NCI-H128 (cell line): Measurements from ENCODE around the gene KLLN.
A peak's percentile ranks its signal among the peaks of the same experiment; 100 is the strongest.
"Not testable (repeated sequence)": the region's sequence is repeated elsewhere in the genome, so short reads cannot be mapped to it uniquely, and the experiment has no call there.

Experiments used
- DNase-seq: peaks from one replicate; lab custom pipeline; 2025; ENCODE audit not compliant: unreplicated experiment; lab: John Stamatoyannopoulos, UW

The KLLN gene, protein sequence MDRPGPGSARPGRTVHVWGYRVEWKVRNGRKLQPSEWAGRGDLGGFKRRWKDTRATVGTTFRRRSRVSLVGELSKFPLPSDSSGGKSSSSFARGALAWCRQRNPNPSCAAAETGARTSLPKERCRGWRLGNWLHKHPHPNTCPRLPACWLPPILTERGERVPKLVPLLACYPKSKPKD

DNA sequence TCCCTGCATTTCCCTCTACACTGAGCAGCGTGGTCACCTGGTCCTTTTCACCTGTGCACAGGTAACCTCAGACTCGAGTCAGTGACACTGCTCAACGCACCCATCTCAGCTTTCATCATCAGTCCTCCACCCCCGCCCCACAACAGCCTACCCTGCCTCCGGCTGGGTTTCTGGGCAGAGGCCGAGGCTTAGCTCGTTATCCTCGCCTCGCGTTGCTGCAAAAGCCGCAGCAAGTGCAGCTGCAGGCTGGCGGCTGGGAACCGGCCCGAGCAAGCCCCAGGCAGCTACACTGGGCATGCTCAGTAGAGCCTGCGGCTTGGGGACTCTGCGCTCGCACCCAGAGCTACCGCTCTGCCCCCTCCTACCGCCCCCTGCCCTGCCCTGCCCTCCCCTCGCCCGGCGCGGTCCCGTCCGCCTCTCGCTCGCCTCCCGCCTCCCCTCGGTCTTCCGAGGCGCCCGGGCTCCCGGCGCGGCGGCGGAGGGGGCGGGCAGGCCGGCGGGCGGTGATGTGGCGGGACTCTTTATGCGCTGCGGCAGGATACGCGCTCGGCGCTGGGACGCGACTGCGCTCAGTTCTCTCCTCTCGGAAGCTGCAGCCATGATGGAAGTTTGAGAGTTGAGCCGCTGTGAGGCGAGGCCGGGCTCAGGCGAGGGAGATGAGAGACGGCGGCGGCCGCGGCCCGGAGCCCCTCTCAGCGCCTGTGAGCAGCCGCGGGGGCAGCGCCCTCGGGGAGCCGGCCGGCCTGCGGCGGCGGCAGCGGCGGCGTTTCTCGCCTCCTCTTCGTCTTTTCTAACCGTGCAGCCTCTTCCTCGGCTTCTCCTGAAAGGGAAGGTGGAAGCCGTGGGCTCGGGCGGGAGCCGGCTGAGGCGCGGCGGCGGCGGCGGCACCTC, at the start of gene KLLN, which contains the start of gene PTEN:
TSS of gene KLLN (minus strand) at position 481 of the 891 bp plus-strand sequence. CDS start 1,046 bp downstream, outside the sequence.
TSS of gene PTEN (plus strand) at position 573 of the 891 bp plus-strand sequence. CDS start 845 bp downstream, outside the sequence.
- peak; percentile 72 for DNase-seq

DNA sequence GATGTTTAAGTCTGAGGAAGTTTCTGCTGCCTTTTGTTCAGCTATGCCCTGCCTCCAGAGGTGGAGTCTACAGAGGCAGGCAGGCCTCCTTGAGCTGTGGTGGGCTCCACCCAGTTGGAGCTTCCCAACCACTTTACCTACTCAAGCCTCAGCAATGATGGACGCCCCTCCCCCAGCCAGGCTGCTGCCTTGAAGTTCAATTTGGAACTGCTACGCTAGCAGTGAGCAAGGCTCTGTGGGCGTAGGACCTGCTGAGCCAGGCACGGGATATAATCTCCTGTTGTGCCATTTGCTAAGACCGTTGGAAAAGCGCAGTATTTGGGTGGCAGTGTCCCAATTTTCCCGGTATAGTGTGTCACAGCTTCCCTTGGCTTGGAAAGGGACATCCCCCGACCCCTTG, 40.1 kb upstream of the KLLN start:
- DNase-seq, result not testable (repeated sequence)

DNA sequence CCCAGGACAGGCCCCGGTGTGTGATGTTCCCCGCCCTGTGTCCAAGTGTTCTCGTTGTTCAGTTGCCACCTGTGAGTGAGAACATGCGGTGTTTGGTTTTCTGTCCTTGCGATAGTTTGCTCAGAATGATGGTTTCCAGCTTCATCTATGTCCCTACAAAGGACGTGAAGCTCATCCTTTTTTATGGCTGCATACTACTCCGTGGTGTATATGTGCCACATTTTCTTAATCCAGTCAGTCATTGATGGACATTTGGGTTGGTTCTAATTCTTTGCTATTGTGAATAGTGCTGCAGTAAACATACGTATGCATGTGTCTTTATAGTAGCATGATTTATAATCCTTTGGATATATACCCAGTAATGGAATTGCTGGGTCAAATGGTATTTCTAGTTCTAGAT, 34.6 kb upstream of the KLLN start:
- not testable (repeated sequence) for DNase-seq

DNA sequence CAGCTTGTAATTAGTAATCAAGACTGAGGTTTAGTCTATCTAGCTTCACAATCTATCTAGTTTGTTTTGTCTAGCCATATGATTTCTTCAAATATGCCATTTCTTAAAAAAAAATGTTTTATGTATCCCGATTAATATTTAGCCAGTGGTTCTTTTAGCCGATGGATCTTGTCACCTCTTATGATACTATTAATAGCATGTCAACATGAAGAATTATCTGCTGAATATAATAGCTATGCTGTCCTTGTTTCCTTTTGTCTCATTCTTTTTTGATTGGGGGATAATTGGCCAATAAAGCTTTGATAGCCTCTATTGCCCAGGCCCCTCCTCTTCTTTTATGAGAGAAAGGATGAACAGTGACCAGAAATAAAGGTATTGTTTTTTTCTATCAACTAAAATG, 32.9 kb upstream of the KLLN start:
- DNase-seq, result no peak

DNA sequence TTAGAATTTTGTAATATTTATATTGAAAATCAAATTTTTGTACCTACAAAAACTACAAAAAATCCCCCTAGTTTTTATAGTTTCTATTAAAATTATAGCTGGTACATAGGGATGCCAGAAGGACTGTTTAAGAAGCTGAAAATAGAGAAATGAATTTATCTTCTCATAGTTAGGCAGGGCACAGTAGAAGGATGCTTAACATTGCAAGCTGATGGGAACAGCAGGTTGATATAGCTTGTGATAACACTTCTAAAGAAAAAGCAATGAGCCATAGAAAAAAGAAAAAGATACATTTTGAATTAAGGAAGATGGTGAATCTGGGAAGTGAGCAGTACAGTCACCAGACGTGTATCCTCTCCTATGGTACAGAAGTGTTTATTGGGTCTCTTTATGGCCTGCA, 32.1 kb upstream of the KLLN start:
- DNase-seq, result no peak

DNA sequence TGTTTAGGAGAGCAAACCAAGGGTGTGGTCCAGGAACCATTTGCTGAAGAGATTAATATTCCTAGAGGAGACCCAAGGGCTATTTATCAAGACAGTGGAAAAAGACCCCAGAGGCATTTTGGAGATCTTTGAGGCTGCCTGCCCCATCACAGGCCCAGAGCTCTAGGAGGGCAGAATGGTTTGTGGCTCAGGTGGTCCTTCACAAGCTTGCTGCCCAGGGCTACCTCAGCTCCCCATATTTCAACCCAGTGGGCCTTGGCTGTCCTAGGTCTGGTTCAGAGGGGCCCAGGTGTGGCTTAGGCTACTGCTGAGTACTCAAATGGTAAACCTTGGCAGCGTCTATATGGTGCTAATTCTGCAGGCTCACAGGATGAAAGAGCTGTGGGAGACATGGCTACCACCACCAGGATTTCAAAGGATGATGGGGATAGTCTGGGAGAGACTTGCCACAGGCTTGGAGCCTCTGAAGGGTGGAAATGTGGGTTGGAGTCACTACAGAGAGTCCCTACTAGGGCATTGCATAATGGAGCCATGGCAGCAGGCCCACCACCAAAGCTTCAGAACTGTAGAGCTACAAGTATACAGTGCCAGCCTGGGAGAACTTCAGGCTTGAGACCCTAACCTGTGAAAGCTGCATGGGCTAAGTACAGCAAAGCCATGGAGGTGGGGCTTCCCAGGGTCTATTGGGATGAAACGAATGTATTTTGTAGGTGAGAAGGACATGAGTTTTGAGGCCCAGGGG, 24.4 kb upstream of the KLLN start:
- DNase-seq, result no peak

DNA sequence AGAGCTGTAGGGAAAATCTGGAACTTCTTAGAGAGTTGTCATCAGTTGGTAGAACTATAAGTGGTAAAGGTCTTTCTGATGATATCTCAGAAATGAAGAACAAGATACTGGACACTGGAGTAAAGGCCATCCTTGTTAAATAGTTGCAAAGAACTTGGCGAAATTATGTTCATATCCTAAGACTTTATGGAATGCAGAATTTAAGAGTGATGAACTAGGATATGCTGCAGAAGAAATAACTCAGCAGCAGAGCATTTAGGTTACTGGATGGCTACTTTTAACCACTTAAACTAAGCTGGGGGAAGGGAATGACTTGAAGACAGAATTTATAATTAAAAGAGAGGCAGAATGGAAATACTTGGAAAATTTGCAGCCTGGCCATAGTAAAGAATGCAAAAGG, 23.8 kb upstream of the KLLN start:
- DNase-seq, result no peak

DNA sequence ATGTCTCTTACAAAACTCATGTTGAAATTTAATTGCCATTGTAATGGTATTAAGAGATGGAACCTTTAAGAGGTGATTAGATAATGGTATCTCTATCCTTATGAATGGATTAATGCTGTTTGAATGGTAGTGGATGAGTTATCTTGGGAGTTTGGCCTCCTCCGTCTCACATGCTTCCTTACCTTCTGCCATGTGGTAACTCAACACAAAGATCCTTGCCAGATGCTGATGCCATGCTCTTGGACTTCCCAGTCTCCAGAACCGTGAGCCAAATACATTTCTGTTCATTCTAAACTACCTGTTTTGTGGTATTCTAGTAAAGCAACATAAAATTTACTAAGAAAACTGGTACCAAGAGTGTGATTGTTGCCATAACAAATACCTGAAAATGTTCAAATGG, 23.3 kb upstream of the KLLN start:
- DNase-seq, result no peak

DNA sequence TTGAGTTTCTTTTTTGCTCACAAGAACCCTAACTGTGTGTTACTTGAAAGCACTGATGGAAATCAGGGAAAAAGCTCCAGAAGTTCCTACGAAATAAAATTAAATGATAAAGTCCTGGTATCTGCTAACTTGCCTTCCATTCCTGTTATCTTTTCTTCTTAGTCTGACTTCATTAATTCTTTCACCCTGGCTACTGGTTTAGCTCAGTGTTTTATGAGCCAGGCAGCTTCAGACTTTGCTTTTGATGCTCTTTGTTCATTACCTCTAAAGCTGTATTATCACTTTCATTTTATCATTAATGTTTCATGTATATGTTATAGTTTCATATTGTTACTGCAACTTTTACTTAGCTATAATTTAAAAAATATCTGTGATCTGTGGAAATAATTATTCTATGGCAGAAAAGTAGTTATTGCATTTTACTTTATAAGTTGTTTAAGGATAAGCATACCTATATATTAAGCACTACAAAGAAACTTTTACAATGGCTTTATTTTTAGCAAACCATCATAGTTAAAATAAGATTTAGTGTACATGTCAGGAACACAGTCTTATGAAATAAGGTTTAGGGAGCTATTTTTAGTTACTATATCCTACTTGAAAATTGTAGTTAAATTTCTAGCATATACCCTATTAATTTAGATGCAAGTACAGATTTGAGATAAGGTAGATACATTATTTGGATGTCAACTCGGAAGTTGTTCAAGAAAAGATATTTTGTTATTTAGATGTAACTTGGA, 19.4 kb upstream of the KLLN start:
- no peak for DNase-seq

DNA sequence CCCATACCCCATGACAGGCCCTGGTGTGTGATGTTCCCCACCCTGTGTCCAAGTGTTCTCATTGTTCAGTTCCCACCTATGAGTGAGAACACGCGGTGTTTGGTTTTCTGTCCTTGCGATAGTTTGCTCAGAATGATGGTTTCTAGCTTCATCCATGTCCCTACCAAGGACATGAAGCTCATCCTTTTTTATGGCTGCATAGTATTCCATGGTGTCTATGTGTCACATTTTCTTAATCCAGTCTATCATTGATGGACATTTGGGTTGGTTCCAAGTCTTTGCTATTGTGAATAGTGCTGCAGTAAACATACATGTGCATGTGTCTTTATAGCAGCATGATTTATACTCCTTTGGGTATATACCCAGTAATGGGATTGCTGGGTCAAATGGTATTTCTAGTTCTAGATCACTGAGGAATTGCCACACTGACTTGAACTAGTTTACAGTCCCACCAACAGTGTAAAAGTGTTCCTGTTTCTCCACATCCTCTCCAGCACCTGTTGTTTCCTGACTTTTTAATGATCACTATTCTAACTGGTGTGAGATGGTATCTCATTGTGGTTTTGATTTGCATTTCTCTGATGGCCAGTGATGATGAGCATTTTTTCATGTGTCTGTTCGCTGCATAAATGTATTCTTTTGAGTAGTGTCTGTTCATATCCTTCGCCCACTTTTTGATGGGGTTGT, 18.2 kb upstream of the KLLN start:
- DNase-seq, result not testable (repeated sequence)

DNA sequence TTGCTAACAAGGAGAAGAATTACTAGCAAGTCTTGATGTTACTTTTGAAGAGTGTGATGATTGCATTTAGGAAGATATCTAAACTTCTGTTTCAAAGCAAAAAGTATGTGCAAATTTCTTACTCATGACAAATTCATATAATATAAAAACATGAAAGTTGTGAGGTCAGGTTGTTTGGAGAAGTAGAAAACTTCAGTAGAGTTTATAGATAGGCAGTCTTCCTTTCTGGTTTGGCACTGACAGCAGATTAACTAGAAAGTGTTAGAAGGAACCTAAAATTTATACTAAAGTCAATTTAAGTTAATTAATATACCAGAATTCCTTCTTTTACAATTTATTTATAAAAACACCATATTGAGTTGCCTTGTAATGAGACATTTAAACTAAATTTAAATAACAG, 17.0 kb upstream of the KLLN start:
- no peak for DNase-seq

DNA sequence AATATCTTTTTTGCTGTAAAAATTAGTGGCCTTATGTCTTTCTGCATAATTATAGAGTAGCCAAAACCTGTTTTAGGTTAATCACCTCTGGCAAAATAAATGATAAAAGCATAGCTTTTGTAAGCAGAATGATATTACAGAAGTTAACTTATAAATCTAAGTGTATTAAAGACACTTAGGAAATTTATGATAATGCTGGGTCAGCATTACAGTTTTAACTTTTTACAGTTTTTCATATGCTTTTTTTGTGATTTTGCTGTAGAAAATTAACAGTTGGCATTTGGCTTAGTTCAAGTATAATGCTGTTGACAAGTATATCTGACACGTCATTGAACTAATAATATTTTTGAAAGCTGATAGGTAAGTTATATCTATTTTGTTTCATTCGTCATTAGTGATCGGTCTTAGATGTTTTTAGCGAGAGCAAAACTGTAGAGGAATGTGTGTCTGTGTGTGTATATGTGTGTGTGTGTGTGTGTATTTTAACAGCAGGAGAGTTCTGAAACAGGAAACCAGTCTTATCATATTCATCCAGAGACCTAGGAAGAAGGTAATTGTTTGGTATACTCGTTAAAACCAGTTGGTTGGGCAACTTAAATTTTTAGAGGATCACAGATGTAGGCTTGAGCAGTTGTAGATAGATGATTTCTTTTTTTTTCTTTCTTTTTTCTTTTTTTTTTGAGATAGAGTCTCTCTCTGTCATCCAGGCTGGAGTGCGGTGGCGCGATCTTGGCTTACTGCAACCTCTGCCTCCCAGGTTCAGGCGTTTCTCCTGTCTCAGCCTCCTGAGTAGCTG, 15.5 kb upstream of the KLLN start:
- DNase-seq, result no peak

DNA sequence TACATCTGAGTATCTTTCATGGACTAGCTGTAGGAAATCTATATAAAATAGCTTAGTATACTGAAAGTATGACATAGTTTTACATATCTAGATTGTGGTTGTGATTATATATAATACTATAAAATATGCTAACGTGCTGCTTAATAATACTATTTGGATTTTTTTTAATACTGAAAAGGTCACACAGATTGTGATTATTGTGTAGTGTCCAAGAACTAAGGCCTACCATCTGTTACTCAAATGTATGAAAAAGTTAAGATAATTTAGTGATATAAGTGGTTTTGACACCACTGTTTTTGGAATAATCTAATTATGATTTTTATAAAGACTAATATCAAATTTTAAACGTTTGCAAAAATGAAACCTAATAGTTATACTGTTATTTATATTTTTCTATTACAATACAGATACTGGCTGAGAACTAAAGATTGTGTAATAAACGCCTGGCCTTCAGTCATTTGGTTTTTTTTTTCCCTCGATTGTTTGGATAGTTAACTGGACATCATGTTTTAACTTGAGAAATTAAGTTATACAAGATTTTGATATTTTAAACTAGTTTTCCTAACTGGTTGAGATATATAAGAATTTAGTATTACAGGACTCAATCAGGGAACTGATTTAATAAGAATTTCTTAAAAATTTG, 12.7 kb upstream of the KLLN start:
- DNase-seq, result no peak

DNA sequence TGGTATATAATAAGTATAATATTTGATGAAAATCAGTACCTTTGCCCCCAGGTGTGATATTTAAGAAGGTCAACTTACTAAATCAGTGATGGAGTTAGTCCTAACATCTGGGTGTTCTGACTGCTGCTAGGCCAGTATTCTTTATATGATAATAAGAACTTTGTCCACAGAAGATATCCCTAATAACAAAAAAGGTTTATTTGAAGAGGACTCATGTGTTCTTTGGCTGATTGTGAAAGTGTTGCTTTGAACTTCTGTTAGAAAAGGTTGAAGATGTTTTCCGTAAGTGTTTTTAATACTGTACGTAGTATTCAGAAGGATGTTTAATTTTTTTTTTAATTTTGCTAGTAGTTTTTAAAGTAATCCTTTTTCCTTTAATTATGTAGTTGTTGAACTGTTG, 10.3 kb upstream of the KLLN start:
- no peak for DNase-seq

DNA sequence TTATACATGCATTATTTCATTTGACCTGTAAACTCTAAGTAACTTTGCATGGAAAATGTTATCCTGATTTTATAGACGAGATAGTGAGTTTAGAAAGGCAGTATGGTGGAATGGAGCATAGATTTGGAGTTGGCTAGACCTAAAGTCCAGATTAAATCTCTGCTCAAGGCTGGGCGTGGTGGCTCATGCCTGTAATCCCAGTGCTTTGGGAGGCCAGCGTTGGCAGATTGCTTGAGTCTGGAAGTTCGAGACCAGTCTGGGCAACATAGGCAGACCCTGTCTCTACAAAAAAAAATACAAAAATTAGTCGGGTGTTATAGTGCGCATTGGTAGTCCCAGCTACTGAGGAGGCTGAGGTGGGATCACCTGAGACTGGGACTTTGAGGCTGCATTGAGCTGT, 9.5 kb upstream of the KLLN start:
- DNase-seq, result no peak

DNA sequence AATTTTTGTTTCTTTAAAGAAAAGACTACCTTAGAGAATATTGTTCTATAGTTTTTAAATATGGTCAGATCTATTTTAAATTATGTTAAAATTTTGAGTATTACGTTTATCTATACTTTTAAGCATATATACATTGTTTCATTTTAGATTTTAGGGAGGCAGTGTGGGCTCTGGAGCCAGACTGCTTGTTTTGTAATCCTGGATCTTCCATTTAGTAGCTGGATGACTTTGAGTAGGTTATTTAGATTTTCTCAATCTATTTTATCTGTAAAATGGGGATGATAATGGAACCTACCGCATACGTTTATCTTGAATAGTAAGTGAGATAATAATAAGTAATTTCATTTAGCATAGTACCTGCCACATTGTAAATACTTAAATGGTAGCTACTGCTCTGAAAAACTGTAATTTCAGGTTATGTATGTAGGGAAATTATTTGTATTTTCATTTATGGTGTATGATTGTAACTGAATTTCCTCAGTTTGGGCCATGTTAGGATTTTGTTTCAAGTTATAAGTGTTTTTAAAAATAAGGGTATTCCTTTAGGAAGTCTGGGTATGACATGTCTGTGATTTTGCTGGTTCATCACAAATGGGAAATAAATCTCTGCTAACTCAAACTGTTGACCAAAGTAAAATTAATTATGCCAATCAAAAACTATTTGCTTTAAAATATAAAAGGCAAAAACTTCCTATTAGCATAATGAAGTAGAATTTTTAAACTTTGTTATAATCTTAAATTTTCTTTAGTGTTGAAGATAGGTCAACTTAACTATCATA, 6.6 kb upstream of the KLLN start:
- no peak for DNase-seq

DNA sequence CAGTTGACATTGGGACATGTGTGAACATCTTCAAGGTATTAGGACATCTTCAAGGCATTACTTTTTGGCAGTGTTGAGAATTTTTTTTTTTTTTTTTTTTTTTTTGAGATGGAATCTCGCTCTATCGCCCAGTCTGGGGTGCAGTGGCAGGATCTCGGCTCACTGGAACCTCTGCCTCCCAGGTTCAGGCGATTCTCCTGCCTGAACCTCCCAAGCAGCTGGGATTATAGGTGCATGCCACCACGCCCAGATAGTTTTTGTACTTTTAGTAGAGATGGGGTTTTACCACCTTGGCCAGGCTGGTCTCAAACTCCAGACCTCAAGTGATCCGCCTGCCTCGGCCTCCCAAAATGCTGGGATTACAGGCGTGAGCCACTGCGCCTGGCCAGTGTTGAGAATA, 5.8 kb upstream of the KLLN start:
- DNase-seq, result not testable (repeated sequence)

DNA sequence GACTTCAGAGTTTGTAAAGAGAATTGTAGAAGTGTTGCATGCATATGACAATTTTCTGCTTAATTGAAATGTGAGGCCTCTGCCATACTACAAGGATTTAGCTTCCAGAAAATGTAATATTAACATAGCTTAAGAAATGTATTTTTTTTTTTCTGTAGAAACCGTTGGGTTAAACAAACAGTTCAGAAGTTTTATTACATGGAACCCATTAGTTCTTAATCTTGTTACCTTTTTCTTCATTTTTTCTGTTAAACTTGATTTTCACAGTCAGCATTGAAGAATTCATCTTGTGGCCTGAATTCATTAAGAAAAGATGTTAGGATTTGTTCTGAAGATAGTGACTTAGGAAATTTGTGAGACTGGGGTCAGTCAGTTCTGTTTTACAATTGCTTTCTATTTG, 4.9 kb upstream of the KLLN start:
- DNase-seq, result no peak
